OCI-LY1 (cell line): ENCODE results near the gene SLC26A8.

ENCODE experiments used
- EZH2 ChIP-seq: fragments of 200-600 bp; sonication (generic), shearing (Covaris generic); IDR thresholded peaks from 2 replicates; pipeline ENCODE4 v1.8.0; 2017; ENCODE audit warnings: borderline replicate concordance, mixed run types, mild to moderate bottlenecking, antibody characterized with exemption, low read length, moderate library complexity, mixed read lengths
- TF ChIP-seq, protein P1 (sequence below): fragments of 200-600 bp; sonication (generic), shearing (Covaris generic); IDR thresholded peaks from 2 replicates; pipeline ENCODE4 v1.5.1; 2017; ENCODE audit warnings: mild to moderate bottlenecking, antibody characterized with exemption, low read length, moderate library complexity, mixed read lengths

- TF ChIP-seq, protein P1, sequence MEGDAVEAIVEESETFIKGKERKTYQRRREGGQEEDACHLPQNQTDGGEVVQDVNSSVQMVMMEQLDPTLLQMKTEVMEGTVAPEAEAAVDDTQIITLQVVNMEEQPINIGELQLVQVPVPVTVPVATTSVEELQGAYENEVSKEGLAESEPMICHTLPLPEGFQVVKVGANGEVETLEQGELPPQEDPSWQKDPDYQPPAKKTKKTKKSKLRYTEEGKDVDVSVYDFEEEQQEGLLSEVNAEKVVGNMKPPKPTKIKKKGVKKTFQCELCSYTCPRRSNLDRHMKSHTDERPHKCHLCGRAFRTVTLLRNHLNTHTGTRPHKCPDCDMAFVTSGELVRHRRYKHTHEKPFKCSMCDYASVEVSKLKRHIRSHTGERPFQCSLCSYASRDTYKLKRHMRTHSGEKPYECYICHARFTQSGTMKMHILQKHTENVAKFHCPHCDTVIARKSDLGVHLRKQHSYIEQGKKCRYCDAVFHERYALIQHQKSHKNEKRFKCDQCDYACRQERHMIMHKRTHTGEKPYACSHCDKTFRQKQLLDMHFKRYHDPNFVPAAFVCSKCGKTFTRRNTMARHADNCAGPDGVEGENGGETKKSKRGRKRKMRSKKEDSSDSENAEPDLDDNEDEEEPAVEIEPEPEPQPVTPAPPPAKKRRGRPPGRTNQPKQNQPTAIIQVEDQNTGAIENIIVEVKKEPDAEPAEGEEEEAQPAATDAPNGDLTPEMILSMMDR, result no peak
- TF ChIP-seq EZH2, result no peak
Observed at GRCh38 chr6:35896228-35896627, 128.2 kb downstream of the SLC26A8 start.
